GM12878 (cell line): ENCODE measurements around the gene RAET1E. TPM values are rescaled to one million over a fixed set of nuclear protein-coding genes. Genes with fewer than 3 reads are reported as not detected.

Source experiments
- ATAC-seq: fragments of 200-7000 bp; cut with Tn5 transposase; 3 replicates; pipeline ENCODE4 v1.9.1; 2020; ENCODE audit warnings: mild to moderate bottlenecking, moderate library complexity
- BruUV-seq: library from RNA; stranded (reverse); fragments of 400-500 nt; replicated peaks from 2 replicates; lab custom pipeline; 2021; lab: Mats Ljungman, UMichigan
- CTCF ChIA-PET: fragments of 300-600 bp; sonication (Branson Sonifier 250); formaldehyde crosslinking; extraction: SDS; loops from one replicate; lab custom pipeline; 2021; ENCODE audit warnings: inconsistent platforms; lab: Yijun Ruan, JAX
- POLR2A ChIA-PET: fragments of 350-600 bp; formaldehyde crosslinking; extraction: SDS; loops from one replicate; lab custom pipeline; 2021; ENCODE audit warnings: inconsistent platforms; lab: Charles Lee
- RAD21 ChIA-PET: fragments of 300-600 bp; sonication (Branson Sonifier 250); formaldehyde crosslinking; loops from one replicate; lab custom pipeline; 2023; ENCODE audit warnings: antibody characterized with exemption; ENCODE audit not compliant: unreplicated experiment; lab: Charles Lee
- SMC1A ChIA-PET: fragments of 300-600 bp; sonication (Branson Sonifier 250); formaldehyde crosslinking; loops from one replicate; lab custom pipeline; 2023; ENCODE audit not compliant: unreplicated experiment, uncharacterized antibody; lab: Charles Lee
- DNase-seq: peaks from one replicate; pipeline ENCODE4 v3.0.0-alpha.2; 2011; ENCODE audit warnings: low read depth, low spot score
- FAIRE-seq: peaks from 3 replicates; lab custom pipeline; 2011; peaks lifted over from hg19 to GRCh38; lab: Jason Lieb, UNC
- H2AFZ ChIP-seq: 2 replicates; pipeline ENCODE4 v1.6.0; 2011; ENCODE audit warnings: low read depth, low read length, control low read depth; ENCODE audit not compliant: control insufficient read depth
- H3K27ac ChIP-seq: 2 replicates; pipeline ENCODE4 v1.5.1; 2011; ENCODE audit warnings: control low read depth; ENCODE audit not compliant: control insufficient read depth, insufficient read depth
- H3K27me3 ChIP-seq, 2 experiments: replicated peaks in 1 of 2; 2 replicates each; pipeline versions ENCODE4 v1.6.0 to v1.6.1; 2011; ENCODE audit warnings: low read length in 1 of 2; ENCODE audit not compliant: control insufficient read depth in 2 of 2, insufficient read depth in 2 of 2
- H3K36me3 ChIP-seq, 2 experiments: 2 replicates each; pipeline ENCODE4 v1.5.1; 2011; ENCODE audit warnings: low read length in 1 of 2; ENCODE audit not compliant: control insufficient read depth in 2 of 2, insufficient read depth in 2 of 2
- H3K4me1 ChIP-seq: 2 replicates; pipeline ENCODE4 v1.6.1; 2011; ENCODE audit warnings: mild to moderate bottlenecking, low read length, moderate library complexity, mixed read lengths; ENCODE audit not compliant: control insufficient read depth, insufficient read depth
- H3K4me2 ChIP-seq: 2 replicates; pipeline ENCODE4 v1.6.0; 2011; ENCODE audit warnings: control low read depth; ENCODE audit not compliant: control insufficient read depth, insufficient read depth
- H3K4me3 ChIP-seq: fragments of 200-600 bp; sonication (generic); 2 replicates; pipeline ENCODE4 v1.5.1; 2016
- H3K79me2 ChIP-seq: 2 replicates; pipeline ENCODE4 v1.6.0; 2011; ENCODE audit warnings: low read length; ENCODE audit not compliant: control insufficient read depth, insufficient read depth
- H3K9ac ChIP-seq: 2 replicates; pipeline ENCODE4 v1.8.0; 2011; ENCODE audit warnings: low read length, control low read depth, mixed read lengths; ENCODE audit not compliant: control insufficient read depth, insufficient read depth
- H3K9me3 ChIP-seq: replicated peaks from 3 replicates; pipeline ENCODE4 v1.5.1; 2011; ENCODE audit warnings: mild to moderate bottlenecking, low read length; ENCODE audit not compliant: control insufficient read depth, insufficient read depth
- H4K20me1 ChIP-seq: 2 replicates; pipeline ENCODE4 v1.6.0; 2011; ENCODE audit not compliant: control insufficient read depth, insufficient read depth
- BCL11A ChIP-seq: IDR thresholded peaks from 2 replicates; pipeline ENCODE4 v1.6.1; 2011; ENCODE audit warnings: low read depth, low read length
- BMI1 ChIP-seq: fragments of 450-650 bp; IDR thresholded peaks from 2 replicates; pipeline ENCODE4 v1.6.1; 2016; ENCODE audit warnings: mild to moderate bottlenecking, moderate library complexity, borderline replicate concordance
- E2F4 ChIP-seq: IDR thresholded peaks from 2 replicates; pipeline ENCODE4 v1.6.1; 2012; ENCODE audit warnings: low read depth, low read length, improper control_type of control experiment
- FOXM1 ChIP-seq: IDR thresholded peaks from 2 replicates; pipeline ENCODE4 v1.6.1; 2012; ENCODE audit warnings: low read depth, mild to moderate bottlenecking, inconsistent platforms, low read length, moderate library complexity
- HCFC1 ChIP-seq: fragments of 150-350 bp; IDR thresholded peaks from 2 replicates; pipeline ENCODE4 v1.6.1; 2014; ENCODE audit warnings: low read length
- HDAC6 ChIP-seq: fragments of 200-600 bp; sonication (generic); IDR thresholded peaks from one replicate; pipeline ENCODE4 v1.8.0; 2017; ENCODE audit warnings: antibody characterized with exemption; ENCODE audit not compliant: unreplicated experiment
- IRF3 ChIP-seq: fragments of 450-650 bp; IDR thresholded peaks from 2 replicates; pipeline ENCODE4 v1.6.1; 2014; ENCODE audit warnings: mild to moderate bottlenecking
- KLF5 ChIP-seq: fragments of 450-650 bp; IDR thresholded peaks from 2 replicates; pipeline ENCODE4 v1.6.1; 2014; ENCODE audit warnings: mild to moderate bottlenecking; ENCODE audit not compliant: partially characterized antibody
- NFYA ChIP-seq: IDR thresholded peaks from 2 replicates; pipeline ENCODE4 v1.6.1; 2011; ENCODE audit warnings: low read depth, mild to moderate bottlenecking, low read length, improper control_type of control experiment, borderline replicate concordance
- NFYB ChIP-seq: IDR thresholded peaks from 2 replicates; pipeline ENCODE4 v1.6.1; 2011; ENCODE audit warnings: low read depth, mild to moderate bottlenecking, low read length, improper control_type of control experiment, moderate library complexity; ENCODE audit not compliant: insufficient read depth
- NR2C2 ChIP-seq: IDR thresholded peaks from 2 replicates; pipeline ENCODE4 v1.6.1; 2011; ENCODE audit warnings: borderline replicate concordance, low read depth; ENCODE audit not compliant: control insufficient read depth, insufficient read length
- RUNX3 ChIP-seq: IDR thresholded peaks from 2 replicates; pipeline ENCODE4 v1.6.1; 2012; ENCODE audit warnings: low read length, inconsistent platforms
- SPI1 ChIP-seq: IDR thresholded peaks from 2 replicates; pipeline ENCODE4 v1.6.1; 2011; ENCODE audit warnings: low read depth, mild to moderate bottlenecking, low read length, moderate library complexity, borderline replicate concordance; ENCODE audit not compliant: insufficient read depth
- USF1 ChIP-seq: IDR thresholded peaks from 2 replicates; pipeline ENCODE4 v1.6.1; 2011; ENCODE audit warnings: borderline replicate concordance, low read depth, mild to moderate bottlenecking, moderate library complexity, mixed read lengths, low read length; ENCODE audit not compliant: insufficient read depth; ENCODE audit errors: extremely low read length
- WGBS: methylation state at CpG from one replicate; pipeline ENCODE4 v1.1.6; 2016; ENCODE audit warnings: low lambda C conversion rate; ENCODE audit not compliant: insufficient replicate concordance, insufficient coverage; ENCODE audit errors: missing lambda C conversion rate; 5-methylcytosine and 5-hydroxymethylcytosine counted together
- in situ Hi-C: fragments of 300-500 bp; cut with MboI; formaldehyde crosslinking; loops from 9 replicates; pipeline ENCODE4 v1.14.3; 2018; ENCODE audit warnings: mixed read lengths
- intact Hi-C: fragments of 100-400 bp; cut with micrococcal nuclease; formaldehyde crosslinking; loops from one replicate; pipeline ENCODE4 v1.14.2; 2022; ENCODE audit not compliant: unreplicated experiment
- polyA plus RNA-seq, 11 experiments: library from polyadenylated mRNA; depleted of rRNA in 4 of 11; unstranded in 6 of 11; stranded (reverse) in 5 of 11; fragments of >200 nt; fragmentation: Nextera tagmentation in 4 of 11; fragmentation: Illumina TruSeq in 1 of 11; extraction: Ambion mirVana in 4 of 11; extraction: Trizol in 1 of 11; gene quantifications; 1 replicate in 1 of 11; 2 replicates in 10 of 11; pipeline versions ENCODE4 v1.2.1 to v1.2.3, GENCODE V29; 2011 to 2016; ENCODE audit warnings: inconsistent platforms in 2 of 11, missing spikeins in 2 of 11, low read depth in 1 of 11
- total RNA-seq, 4 experiments: library from RNA; depleted of rRNA in 3 of 4; stranded (reverse); fragments of >200 nt in 3 of 4; fragmentation: Illumina TruSeq in 1 of 4; extraction: Trizol in 1 of 4; gene quantifications; 2 replicates each; pipeline versions ENCODE4 v1.2.1 to v1.2.3, GENCODE V29; 2013 to 2021

The RAET1E gene
- total and polyA plus RNA-seq, 10 of the 15 experiments (the other 5 are each of a cell fraction or from before 2014, with no cell fraction given) = not detected

- TF ChIP-seq HCFC1 = no peak
- no peak for TF ChIP-seq NFYB
- TF ChIP-seq HDAC6 = no peak
- no peak for TF ChIP-seq USF1
- no peak for TF ChIP-seq IRF3
- no peak for TF ChIP-seq SPI1
- no peak for TF ChIP-seq NR2C2
- no peak for TF ChIP-seq NFYA
- no peak for TF ChIP-seq BCL11A
- no peak for TF ChIP-seq KLF5
- TF ChIP-seq BMI1 = no peak
- no peak for TF ChIP-seq RUNX3
- TF ChIP-seq FOXM1 = no peak
- TF ChIP-seq E2F4 = no peak
- TF ChIP-seq, all 136 proteins: peak for 0
- Histone ChIP-seq H3K4me2 (no peak overlapping the region), H3K27ac (no peak overlapping the region), H3K9ac (no peak overlapping the region), H3K9me3 (no peaks in the 10 kb centered on the region; the same call in 2 of the 3 replicates), H3K4me1 (no peaks in the 10 kb centered on the region; the same call in 1 of the 2 replicates), H3K36me3 (no peaks in the 10 kb centered on the region), H3K4me3 (no peak overlapping the region), H3K79me2 (no peaks in the 10 kb centered on the region), H3K27me3 (peaks cover 5 to 12% of the 10 kb centered on the region in 2 experiments), H4K20me1 (no peaks in the 10 kb centered on the region), H2AFZ (no peak overlapping the region)
- BruUV-seq = no TSS peak
- ChIA-PET RAD21 (no interaction called here), CTCF (no interaction called here), SMC1A (no interaction called here), POLR2A (no interaction called here)
- in situ Hi-C loops = no loop called here
- no peak for DNase-seq
- no peak for FAIRE-seq
- ATAC-seq = no peak
- 18% methylated on average over 5 of the region's 7 CpGs for WGBS
- intact Hi-C loops = no loop called here
Observed at GRCh38 chr6:149859368-149859767, 38.5 kb downstream of the RAET1E start.
